ENCODE results near the gene GNAZ. TPM values are rescaled to one million over a fixed set of nuclear protein-coding genes. Genes with fewer than 3 reads are reported as not detected.

The GNAZ gene
- total RNA-seq, 1 experiment from 2014 or later: 5.0 TPM

DNA sequence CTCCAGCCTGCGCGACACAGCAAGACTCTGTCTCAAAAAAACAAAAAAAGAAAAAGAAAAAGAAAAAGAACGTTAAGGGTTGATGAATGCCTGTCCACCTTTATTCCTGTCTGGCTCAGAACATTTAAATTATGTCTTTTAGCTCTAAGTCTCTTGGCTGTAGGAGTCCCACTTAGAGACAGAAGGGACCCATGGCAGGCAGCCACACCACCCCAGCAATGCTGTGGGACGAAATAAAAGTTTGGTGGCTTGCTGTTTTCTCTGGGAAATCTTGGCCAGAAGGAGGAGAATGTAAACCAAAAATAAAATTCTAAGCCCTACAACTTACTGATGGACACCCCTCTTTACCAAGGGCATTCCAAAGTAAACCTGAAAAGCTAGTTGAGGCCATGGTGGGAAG is 38.9 kb upstream of the GNAZ start:
- H3K56ac ChIP-seq (ENCODE audit: insufficient read length, low read depth, low read length): no peak overlapping the region
- no peak overlapping the region for H3K23ac ChIP-seq (ENCODE audit: insufficient read length, low read depth, low read length)
- no peaks in the 10 kb centered on the region for H3K23me2 ChIP-seq (ENCODE audit: insufficient read length, low read depth, low read length, poor library complexity, severe bottlenecking)
- no peak overlapping the region for H4K91ac ChIP-seq (ENCODE audit: insufficient read length, low read depth, low read length)
- H3K4me1 Mint-ChIP-seq: peaks cover 48 to 58% of the 10 kb centered on the region in 2 experiments
- no peak overlapping the region for H3T11ph ChIP-seq (ENCODE audit: low read length)
- no peaks in the 10 kb centered on the region for H3K79me1 ChIP-seq (ENCODE audit: insufficient read depth, low read depth, low read length, poor library complexity, severe bottlenecking)
- no peak overlapping the region for H3K27ac ChIP-seq (ENCODE audit: insufficient read length, low read depth, low read length)
- no peaks in the 10 kb centered on the region for H3K9me3 ChIP-seq (ENCODE audit: control insufficient read depth, low read depth, low read length)
- H3K4me1 ChIP-seq (ENCODE audit: insufficient read depth, low read length): no peaks in the 10 kb centered on the region
- H4K8ac ChIP-seq (replicated peaks; ENCODE audit: insufficient read length, low read depth, low read length): no peak overlapping the region
- peaks cover 24% of the 10 kb centered on the region for H3K27me3 Mint-ChIP-seq (ENCODE audit: low read depth)
- H2AFZ ChIP-seq (ENCODE audit: low read length): no peak overlapping the region
- no peak overlapping the region for H3K14ac ChIP-seq (ENCODE audit: insufficient read depth, low read length)
- H3K18ac ChIP-seq (ENCODE audit: insufficient read length, low read depth, low read length): no peak overlapping the region
- no peak overlapping the region for H2BK120ac ChIP-seq (ENCODE audit: low read depth, low read length, poor library complexity, severe bottlenecking)
- H4K5ac ChIP-seq (ENCODE audit: insufficient read length, low read depth, low read length): no peak overlapping the region
- no peak overlapping the region for H2AK5ac ChIP-seq (ENCODE audit: insufficient read length, low read length)
- peaks cover 0 to 12% (median 4%) of the 10 kb centered on the region in 3 experiments; a peak in 4 of 7 replicates for H3K36me3 Mint-ChIP-seq (ENCODE audit: insufficient read depth in 1 of 3, low read depth in 3 of 3)
- no peak overlapping the region for H2BK12ac ChIP-seq (ENCODE audit: insufficient read length, low read depth, low read length)
- H3K27me3 ChIP-seq (ENCODE audit: insufficient read depth, low read length): no peaks in the 10 kb centered on the region; the same call in 1 of the 2 replicates
- H3K9me3 Mint-ChIP-seq: peaks cover 13 to 16% of the 10 kb centered on the region in 2 experiments; a peak in 4 of 5 replicates
- no peaks in the 10 kb centered on the region for H3K79me2 ChIP-seq (ENCODE audit: insufficient read depth, low read length)
- H2BK15ac ChIP-seq (ENCODE audit: low read depth, low read length): no peak overlapping the region
- H3K9ac ChIP-seq (ENCODE audit: extremely low read depth, insufficient read length, low read length): no peak overlapping the region
- no peak overlapping the region for H2BK20ac ChIP-seq (ENCODE audit: low read depth, low read length, poor library complexity, severe bottlenecking)
- no peak overlapping the region for H3K27ac Mint-ChIP-seq
- no CpG with 5 or more reads among the region's 4 CpGs for WGBS (ENCODE audit: extremely low coverage, insufficient read length, low lambda C conversion rate)
- no peak for DNase-seq
- H2BK5ac ChIP-seq (ENCODE audit: insufficient read length, low read length): no peak overlapping the region
- no peak overlapping the region for H3K4ac ChIP-seq (ENCODE audit: low read depth, low read length)
- no peak overlapping the region for H3K4me3 Mint-ChIP-seq
- H3K4me2 ChIP-seq (ENCODE audit: insufficient read depth, insufficient read length, low read length): no peak overlapping the region
- TF ChIP-seq, protein P1, sequence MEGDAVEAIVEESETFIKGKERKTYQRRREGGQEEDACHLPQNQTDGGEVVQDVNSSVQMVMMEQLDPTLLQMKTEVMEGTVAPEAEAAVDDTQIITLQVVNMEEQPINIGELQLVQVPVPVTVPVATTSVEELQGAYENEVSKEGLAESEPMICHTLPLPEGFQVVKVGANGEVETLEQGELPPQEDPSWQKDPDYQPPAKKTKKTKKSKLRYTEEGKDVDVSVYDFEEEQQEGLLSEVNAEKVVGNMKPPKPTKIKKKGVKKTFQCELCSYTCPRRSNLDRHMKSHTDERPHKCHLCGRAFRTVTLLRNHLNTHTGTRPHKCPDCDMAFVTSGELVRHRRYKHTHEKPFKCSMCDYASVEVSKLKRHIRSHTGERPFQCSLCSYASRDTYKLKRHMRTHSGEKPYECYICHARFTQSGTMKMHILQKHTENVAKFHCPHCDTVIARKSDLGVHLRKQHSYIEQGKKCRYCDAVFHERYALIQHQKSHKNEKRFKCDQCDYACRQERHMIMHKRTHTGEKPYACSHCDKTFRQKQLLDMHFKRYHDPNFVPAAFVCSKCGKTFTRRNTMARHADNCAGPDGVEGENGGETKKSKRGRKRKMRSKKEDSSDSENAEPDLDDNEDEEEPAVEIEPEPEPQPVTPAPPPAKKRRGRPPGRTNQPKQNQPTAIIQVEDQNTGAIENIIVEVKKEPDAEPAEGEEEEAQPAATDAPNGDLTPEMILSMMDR (conservative IDR thresholded peaks at IDR 0.05): no peak
- no peaks in the 10 kb centered on the region for H4K20me1 ChIP-seq (ENCODE audit: control insufficient read depth, insufficient read depth, insufficient read length)
